B cell (primary cell): Measurements from ENCODE around the gene RASA3. TPM values are rescaled to one million over a fixed set of nuclear protein-coding genes. Genes with fewer than 3 reads are reported as not detected.
A peak's percentile ranks its signal among the peaks of the same experiment; 100 is the strongest.
"Not testable (repeated sequence)": the region's sequence is repeated elsewhere in the genome, so short reads cannot be mapped to it uniquely, and the experiment has no call there.

Source experiments
- ATAC-seq: fragments of 200-7000 bp; cut with Tn5 transposase; one replicate; pipeline ENCODE4 v1.10.0; 2021; ENCODE audit warnings: low read depth, mild to moderate bottlenecking, moderate number of reproducible peaks, moderate library complexity
- CTCF ChIA-PET: fragments of 350-600 bp; sonication (Branson Sonifier 250); formaldehyde crosslinking; loops from one replicate; lab custom pipeline; 2021; ENCODE audit warnings: antibody characterized with exemption, inconsistent platforms; lab: Charles Lee
- POLR2A ChIA-PET: fragments of 350-600 bp; sonication (Branson Sonifier 250); formaldehyde crosslinking; loops from one replicate; lab custom pipeline; 2021; ENCODE audit warnings: antibody characterized with exemption; lab: Charles Lee
- DNase-seq: peaks from one replicate; pipeline ENCODE4 v3.0.0; 2013
- H2AFZ ChIP-seq: 2 replicates; pipeline ENCODE4 v1.6.1; 2012; ENCODE audit warnings: mild to moderate bottlenecking, low read depth, low read length; ENCODE audit not compliant: insufficient read depth, poor library complexity, severe bottlenecking
- H3K27ac ChIP-seq, 2 donors: 1 replicate in 1 of 2; 2 replicates in 1 of 2; pipeline ENCODE4 v1.5.1; 2012 to 2013; ENCODE audit warnings: low read length in 2 of 2, mild to moderate bottlenecking in 2 of 2, moderate library complexity in 1 of 2
- H3K27me3 ChIP-seq, 4 experiments: fragments of 200-600 bp in 1 of 4; sonication (generic) in 1 of 4; replicated peaks in 1 of 4; 1 replicate in 2 of 4; 2 replicates in 2 of 4; pipeline versions ENCODE4 v1.6.1 to v1.7.0; 2013 to 2016; ENCODE audit warnings: low read length in 3 of 4, mild to moderate bottlenecking in 2 of 4, mixed read lengths in 1 of 4, moderate library complexity in 1 of 4; ENCODE audit not compliant: insufficient read depth in 4 of 4, control insufficient read depth in 3 of 4; ENCODE audit errors: control extremely low read depth in 1 of 4
- H3K36me3 ChIP-seq, 2 experiments: replicated peaks in 1 of 2; 1 replicate in 1 of 2; 2 replicates in 1 of 2; pipeline versions ENCODE4 v1.6.1 to v1.7.1; 2013; ENCODE audit warnings: low read length in 1 of 2; ENCODE audit not compliant: insufficient read depth in 2 of 2, control insufficient read depth in 1 of 2; ENCODE audit errors: control extremely low read depth in 1 of 2, extremely low read depth in 1 of 2
- H3K4me1 ChIP-seq, 2 donors: fragments of 200-600 bp in 1 of 2; sonication (generic) in 1 of 2; 1 replicate in 1 of 2; 2 replicates in 1 of 2; pipeline versions ENCODE4 v1.5.1 to v1.6.1; 2013 to 2017; ENCODE audit warnings: low read length in 2 of 2; ENCODE audit not compliant: control insufficient read depth in 2 of 2, insufficient read depth in 2 of 2
- H3K4me2 ChIP-seq: replicated peaks from 2 replicates; pipeline ENCODE3; 2012; ENCODE audit warnings: mild to moderate bottlenecking, low read depth, low read length; ENCODE audit not compliant: poor library complexity, severe bottlenecking
- H3K4me3 ChIP-seq, 5 experiments: fragments of 200-600 bp in 1 of 5; sonication (generic) in 1 of 5; 1 replicate in 3 of 5; 2 replicates in 2 of 5; pipeline versions ENCODE4 v1.5.1 to v1.7.0; 2011 to 2016; ENCODE audit warnings: low read length in 4 of 5, mild to moderate bottlenecking in 4 of 5, low read depth in 2 of 5, control low read depth in 1 of 5, moderate library complexity in 1 of 5; ENCODE audit not compliant: insufficient read depth in 1 of 5; ENCODE audit errors: control extremely low read depth in 1 of 5, extremely low read depth in 1 of 5
- H3K79me2 ChIP-seq: fragments of 200-600 bp; sonication (generic); one replicate; pipeline ENCODE4 v1.6.0; 2016; ENCODE audit warnings: low read length; ENCODE audit not compliant: control insufficient read depth, insufficient read depth
- H3K9ac ChIP-seq: fragments of 200-600 bp; sonication (generic); 2 replicates; pipeline ENCODE4 v1.6.1; 2017; ENCODE audit warnings: mild to moderate bottlenecking, low read length, moderate library complexity
- H3K9me3 ChIP-seq, 3 donors: one replicate each; pipeline versions ENCODE4 v1.6.1 to v1.7.1; 2013; ENCODE audit warnings: low read length in 2 of 3; ENCODE audit not compliant: control insufficient read depth in 2 of 3, insufficient read depth in 1 of 3; ENCODE audit errors: control extremely low read depth in 1 of 3
- H4K20me1 ChIP-seq: 2 replicates; pipeline ENCODE4 v1.6.0; 2012; ENCODE audit warnings: mild to moderate bottlenecking, low read length; ENCODE audit not compliant: insufficient read depth, control insufficient read depth, poor library complexity, severe bottlenecking
- H3K27ac Mint-ChIP-seq: one replicate; pipeline ENCODE4 v1.8.0; 2021; ENCODE audit warnings: mixed read lengths
- H3K27me3 Mint-ChIP-seq: one replicate; pipeline ENCODE4 v1.8.0; 2021; ENCODE audit warnings: mixed read lengths
- H3K4me1 Mint-ChIP-seq: one replicate; pipeline ENCODE4 v1.8.0; 2021; ENCODE audit warnings: mixed read lengths
- H3K4me3 Mint-ChIP-seq: one replicate; pipeline ENCODE4 v1.8.0; 2021; ENCODE audit warnings: mixed read lengths
- H3K9me3 Mint-ChIP-seq: one replicate; pipeline ENCODE4 v1.8.0; 2022; ENCODE audit warnings: mixed read lengths; ENCODE audit not compliant: insufficient read depth
- CTCF ChIP-seq: fragments of 200-600 bp; IDR thresholded peaks from one replicate; pipeline ENCODE4 v1.8.0; 2022; ENCODE audit warnings: antibody characterized with exemption, mild to moderate bottlenecking
- EZH2 ChIP-seq: IDR thresholded peaks from 2 replicates; pipeline ENCODE4 v1.6.1; 2012; ENCODE audit warnings: borderline replicate concordance, low read depth, mild to moderate bottlenecking, moderate library complexity, low read length; ENCODE audit not compliant: insufficient read depth, poor library complexity, severe bottlenecking
- WGBS: methylation state at CpG from one replicate; pipeline ENCODE4 v1.1.5; 2013; ENCODE audit warnings: missing lambda C conversion rate; ENCODE audit not compliant: insufficient coverage; 5-methylcytosine and 5-hydroxymethylcytosine counted together
- intact Hi-C: fragments of 100-400 bp; cut with micrococcal nuclease; formaldehyde crosslinking; loops from one replicate; pipeline ENCODE4 v1.10.0; 2022
- polyA plus RNA-seq: library from polyadenylated mRNA; depleted of rRNA; stranded (reverse); fragments of >200 nt; gene quantifications from 2 replicates; pipeline ENCODE4 v1.2.3, GENCODE V29; 2012
- total RNA-seq, 2 donors: library from RNA; stranded (reverse); fragments of 120-200 nt in 1 of 2; gene quantifications; 1 replicate in 1 of 2; 2 replicates in 1 of 2; pipeline versions ENCODE4 v1.2.3 to v1.2.4, GENCODE V29; 2013 to 2022

The RASA3 gene
- total and polyA plus RNA-seq, 2 donors (not counting 1 experiment from before 2014, with no cell fraction given) = 54.2 to 87.4 TPM

- 95% methylated on average over 23 of the region's 25 CpGs for WGBS
- Histone ChIP-seq H3K27ac (no peak overlapping the region), H3K9ac (no peak overlapping the region), H3K4me2 (no peak overlapping the region), H3K4me3 (no peak overlapping the region), H3K4me1 (peaks cover 0 to 15% of the 10 kb centered on the region in 2 donors), H3K36me3 (peaks cover 0 to 10% of the 10 kb centered on the region in 2 experiments), H3K27me3 (no peaks in the 10 kb centered on the region), H4K20me1 (peaks cover 91% of the 10 kb centered on the region), H3K79me2 (peaks cover 91% of the 10 kb centered on the region), H3K9me3 (peaks cover 0 to 4% (median 0%) of the 10 kb centered on the region in 3 donors), H2AFZ (no peak overlapping the region)
- TF ChIP-seq CTCF = no peak
- CTCF ChIA-PET = no interaction called here
- H3K27ac Mint-ChIP-seq = peak overlapping the region; percentile 42
- ATAC-seq (no peak), DNase-seq (no peak)
- no peak overlapping the region for H3K4me3 Mint-ChIP-seq
- no peaks in the 10 kb centered on the region for H3K27me3 Mint-ChIP-seq
- intact Hi-C loops = no loop called here
- POLR2A ChIA-PET = no interaction called here
- H3K4me1 Mint-ChIP-seq = peaks cover 39% of the 10 kb centered on the region
- no peaks in the 10 kb centered on the region for H3K9me3 Mint-ChIP-seq
Measured at GRCh38 chr13:114099918-114100445, 32.4 kb downstream of the RASA3 start.

- H3K27me3 ChIP-seq = no peaks in the 10 kb centered on the region
- H4K20me1 ChIP-seq = peaks cover 91% of the 10 kb centered on the region
- peaks cover 42% of the 10 kb centered on the region for H3K4me1 Mint-ChIP-seq
- DNase-seq (no peak), ATAC-seq (no peak)
- peaks cover 0 to 4% (median 0%) of the 10 kb centered on the region in 3 donors for H3K9me3 ChIP-seq
- H2AFZ ChIP-seq = no peak overlapping the region
- intact Hi-C loops = no loop called here
- peaks cover 0 to 10% of the 10 kb centered on the region in 2 experiments for H3K36me3 ChIP-seq
- TF ChIP-seq CTCF (no peak), EZH2 (no peak)
- no peaks in the 10 kb centered on the region for H3K27me3 Mint-ChIP-seq
- H3K4me3 Mint-ChIP-seq = no peak overlapping the region
- peaks cover 0 to 15% of the 10 kb centered on the region in 2 donors for H3K4me1 ChIP-seq
- H3K27ac ChIP-seq = no peak overlapping the region
- no peak overlapping the region for H3K27ac Mint-ChIP-seq
- peaks cover 2% of the 10 kb centered on the region for H3K9me3 Mint-ChIP-seq
- POLR2A ChIA-PET = no interaction called here
- CTCF ChIA-PET = no interaction called here
- H3K4me2 ChIP-seq = no peak overlapping the region
- WGBS = 90% methylated on average over 11 of the region's 15 CpGs
- peaks cover 90% of the 10 kb centered on the region for H3K79me2 ChIP-seq
- no peak overlapping the region for H3K4me3 ChIP-seq
- no peak overlapping the region for H3K9ac ChIP-seq
Measured at GRCh38 chr13:114099191-114099590, 33.2 kb downstream of the RASA3 start.

GRCh38 chr13:114098689-114099056, 33.8 kb downstream of the RASA3 start:
- WGBS = 100% methylated on average over 2 of the region's 14 CpGs
- H3K4me1 ChIP-seq = peaks cover 0 to 15% of the 10 kb centered on the region in 2 donors
- H2AFZ ChIP-seq, H3K9me3 Mint-ChIP-seq, H3K9me3 ChIP-seq, H3K27me3 Mint-ChIP-seq, H3K4me3 ChIP-seq, POLR2A ChIA-PET, H3K36me3 ChIP-seq, ATAC-seq, H3K4me2 ChIP-seq, H3K4me3 Mint-ChIP-seq, H3K9ac ChIP-seq, H3K27me3 ChIP-seq, H3K27ac ChIP-seq, CTCF ChIA-PET, DNase-seq, intact Hi-C loops: not testable (repeated sequence)
- peaks cover 92% of the 10 kb centered on the region for H3K79me2 ChIP-seq
- Mint-ChIP-seq H3K4me1 (peaks cover 44% of the 10 kb centered on the region), H3K27ac (peak overlapping the region; percentile 37)
- H4K20me1 ChIP-seq = peaks cover 93% of the 10 kb centered on the region
